H1 (cell line): ENCODE results near the gene UBE2I. TPM values are rescaled to one million over a fixed set of nuclear protein-coding genes. Genes with fewer than 3 reads are reported as not detected.

Experiments
- ATF2 ChIP-seq: IDR thresholded peaks from 2 replicates; pipeline ENCODE4 v1.6.1; 2012; ENCODE audit warnings: low read length, inconsistent platforms
- CBX5 ChIP-seq: fragments of 300-800, 300-1000 bp; sonication (generic); IDR thresholded peaks from 2 replicates; pipeline ENCODE4 v1.7.1; 2016; ENCODE audit warnings: antibody characterized with exemption, low read length, low read depth
- CHD1 ChIP-seq: IDR thresholded peaks from 2 replicates; pipeline ENCODE4 v1.6.1; 2012; ENCODE audit warnings: low read depth, low read length, improper control_type of control experiment
- CHD7 ChIP-seq: fragments of 300-600 bp; sonication (generic); IDR thresholded peaks from 2 replicates; pipeline ENCODE4 v1.7.1; 2012; ENCODE audit warnings: low read length, moderate library complexity, mild to moderate bottlenecking, inconsistent platforms; ENCODE audit not compliant: insufficient replicate concordance
- NANOG ChIP-seq: IDR thresholded peaks from 2 replicates; pipeline ENCODE4 v1.6.1; 2011; ENCODE audit warnings: low read length, low read depth, mild to moderate bottlenecking, inconsistent platforms; ENCODE audit not compliant: insufficient read depth, poor library complexity, severe bottlenecking
- PHF8 ChIP-seq: fragments of 200-600 bp; sonication (generic); conservative IDR thresholded peaks from 2 replicates; pipeline ENCODE4 v1.7.1; 2012; ENCODE audit warnings: low read depth, mild to moderate bottlenecking, inconsistent platforms, low read length, moderate library complexity
- RNF2 ChIP-seq: fragments of 200-900, 300-1000 bp; sonication (generic); IDR thresholded peaks from 2 replicates; pipeline ENCODE4 v1.7.1; 2016; ENCODE audit warnings: borderline replicate concordance, low read depth, mild to moderate bottlenecking, antibody characterized with exemption, low read length; ENCODE audit not compliant: poor library complexity, severe bottlenecking; ENCODE audit errors: missing control alignments
- SAP30 ChIP-seq: fragments of 300-600 bp; sonication (generic); IDR thresholded peaks from 2 replicates; pipeline ENCODE4 v1.7.1; 2012; ENCODE audit warnings: low read length, moderate library complexity, mild to moderate bottlenecking, inconsistent platforms; ENCODE audit not compliant: insufficient read depth, insufficient replicate concordance
- YY1 ChIP-seq: IDR thresholded peaks from 2 replicates; pipeline ENCODE4 v1.6.1; 2011; ENCODE audit warnings: low read depth, mild to moderate bottlenecking, low read length
- polyA plus RNA-seq, 7 experiments: library from polyadenylated mRNA; depleted of rRNA in 3 of 7; stranded (reverse) in 5 of 7; unstranded in 2 of 7; fragments of >200 nt in 5 of 7; fragments of 200-250 nt in 2 of 7; gene quantifications; 1 replicate in 5 of 7; 2 replicates in 1 of 7; 4 replicates in 1 of 7; pipeline versions ENCODE4 v1.2.1 to v1.2.3, GENCODE V29; 2011 to 2013; ENCODE audit warnings: missing spikeins in 2 of 7, mixed read lengths in 2 of 7
- total RNA-seq: library from RNA; stranded (reverse); fragmentation: NEBNext Ultra II Directional; extraction: Animal tissue kit (Norgen Biotek cat#: 25700); gene quantifications from 2 replicates; pipeline ENCODE4 v1.2.1, GENCODE V29; 2021

Gene UBE2I
- total and polyA plus RNA-seq, 2 of the 8 experiments (the other 6 are each of a cell fraction or from before 2014, with no cell fraction given) = 148 to 268 TPM

- TF ChIP-seq CHD7 (no peak), NANOG (no peak), CBX5 (no peak), RNF2 (no peak), SAP30 (no peak), PHF8 (no peak), CHD1 (no peak), ATF2 (no peak), YY1 (no peak)
Observed at GRCh38 chr16:1362807-1363206, 53.4 kb downstream of the UBE2I start (continued).
